NCI-H460 (cell line): ENCODE data around the gene CDCA4. TPM values are rescaled to one million over a fixed set of nuclear protein-coding genes. Genes with fewer than 3 reads are reported as not detected.

Source experiments
- DNase-seq: peaks from one replicate; pipeline ENCODE4 v3.0.0-alpha.2; 2016; ENCODE audit warnings: low read depth; ENCODE audit errors: extremely low read depth
- total RNA-seq: library from RNA; depleted of rRNA; stranded (reverse); fragments of >200 nt; shearing (Covaris generic); gene quantifications from 2 replicates; pipeline ENCODE4 v1.2.3, GENCODE V29; 2014

CDCA4 gene
- total RNA-seq, 1 experiment from 2014 or later: 56.1 TPM

GRCh38 chr14:104978746-104979691 is 41.9 kb downstream of the CDCA4 start:
- DNase-seq: no peak

- DNase-seq: peak; percentile 84
Observed at GRCh38 chr14:104977681-104978653, 42.9 kb downstream of the CDCA4 start, which contains the start of gene AHNAK2. AHNAK2 (minus strand) TSS chr14:104978374; CDS start chr14:104978237, 137 bp downstream.

GRCh38 chr14:104977008-104977680 is 43.7 kb downstream of the CDCA4 start:
- DNase-seq: peak; percentile 29

DNA sequence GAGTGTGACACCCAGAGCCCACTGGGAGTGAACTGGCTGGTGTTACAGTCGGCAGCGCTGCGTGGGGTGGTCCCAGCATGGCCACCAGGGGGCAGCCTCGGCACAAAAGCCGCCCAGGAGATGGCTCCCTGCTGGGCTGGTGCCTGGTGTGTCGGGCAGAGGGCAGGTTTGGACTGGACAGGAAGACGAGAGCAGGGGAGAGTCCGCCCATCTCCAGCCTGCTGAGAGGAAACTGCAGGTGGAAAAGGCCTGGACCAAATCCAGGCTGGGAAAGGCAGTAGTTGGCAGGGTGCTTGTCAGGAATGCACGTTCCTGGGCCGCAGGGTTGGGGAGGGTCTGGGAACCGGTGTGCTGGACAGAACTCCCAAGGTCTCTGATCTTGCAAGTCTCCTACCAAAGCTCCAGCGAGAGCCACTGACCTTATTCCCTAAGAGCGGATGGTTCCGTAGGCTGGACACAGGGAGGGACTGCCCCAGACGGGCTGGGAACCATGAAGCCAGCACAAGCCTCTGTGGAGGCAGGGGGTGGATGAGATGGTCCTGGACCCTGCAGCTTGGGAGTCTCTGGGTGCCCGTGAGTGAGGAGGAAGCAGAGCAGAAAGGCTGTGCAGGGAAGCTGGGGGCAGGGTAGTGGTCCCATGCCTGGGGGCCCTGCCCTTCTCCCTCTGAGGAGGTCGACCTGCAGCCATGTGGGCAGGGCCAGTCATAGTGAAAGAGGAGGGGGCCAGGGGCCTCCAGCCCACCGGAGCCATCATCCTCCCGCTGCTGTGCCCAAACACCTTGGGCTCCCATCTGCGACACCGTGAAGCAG is 44.5 kb downstream of the CDCA4 start:
- DNase-seq: peak; percentile 78

GRCh38 chr14:104975481-104976197 is 45.2 kb downstream of the CDCA4 start:
- no peak for DNase-seq

- no peak for DNase-seq
Observed at GRCh38 chr14:104974665-104975390, 46.1 kb downstream of the CDCA4 start.

DNA sequence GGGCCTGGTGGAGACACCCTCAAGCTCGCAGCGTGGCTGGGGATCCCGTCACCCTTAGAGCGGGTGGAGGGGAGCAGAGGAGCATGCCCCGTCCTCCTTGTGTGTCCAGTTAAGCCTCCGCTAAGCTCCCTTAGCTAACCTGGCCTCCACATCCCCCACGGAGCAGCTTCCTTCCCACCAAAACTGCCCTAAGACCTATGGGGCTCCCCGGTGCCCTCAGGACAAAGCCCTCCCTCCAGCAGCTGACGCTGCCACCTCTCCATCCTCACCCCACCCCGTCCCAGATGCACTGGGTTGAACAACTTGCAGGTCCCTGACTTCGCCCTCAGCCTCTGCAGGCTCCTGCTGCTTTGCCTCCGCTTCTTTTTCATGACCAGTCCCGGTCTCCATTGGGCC is 46.7 kb downstream of the CDCA4 start:
- DNase-seq: no peak

DNA sequence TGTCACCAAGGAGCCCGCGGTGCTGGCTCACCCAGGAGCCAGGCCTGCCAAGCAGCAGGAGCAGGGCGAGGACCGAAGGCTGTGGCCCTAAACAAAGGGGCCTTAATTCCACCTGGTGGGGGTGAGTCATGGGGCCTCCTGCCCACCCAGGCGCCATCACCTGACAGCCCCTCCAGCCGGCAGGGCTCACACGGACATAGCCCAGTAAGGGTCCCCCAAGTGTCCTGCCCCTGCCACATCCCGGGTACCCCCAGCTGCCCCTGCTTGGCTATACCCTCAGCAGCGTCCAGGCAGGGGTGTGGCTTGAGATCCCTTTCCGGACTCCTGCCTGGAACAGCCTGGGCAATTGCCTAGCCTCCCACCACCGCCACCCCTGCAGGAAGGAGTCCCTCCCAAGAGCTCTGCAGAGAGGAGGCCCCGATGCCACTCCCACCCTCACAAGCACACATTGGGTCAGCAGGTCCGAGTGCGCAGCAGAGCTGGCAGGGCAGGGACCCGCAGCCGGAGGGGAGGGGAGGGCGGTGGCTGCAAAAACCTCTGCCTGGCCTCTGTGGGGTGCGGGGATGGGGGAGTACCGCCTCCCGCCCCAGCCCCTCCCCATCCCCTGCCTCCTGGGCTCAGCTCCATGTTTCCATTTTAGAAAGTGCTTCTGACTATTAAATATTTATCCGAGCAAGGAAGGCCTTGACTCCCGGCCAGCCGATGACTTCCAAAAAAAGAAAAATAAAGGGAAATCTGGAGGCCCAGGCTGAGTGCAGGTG is 47.3 kb downstream of the CDCA4 start:
- DNase-seq: peak; percentile 83

- DNase-seq: peak; percentile 96
Observed at GRCh38 chr14:104973135-104973384, 47.8 kb downstream of the CDCA4 start.

DNA sequence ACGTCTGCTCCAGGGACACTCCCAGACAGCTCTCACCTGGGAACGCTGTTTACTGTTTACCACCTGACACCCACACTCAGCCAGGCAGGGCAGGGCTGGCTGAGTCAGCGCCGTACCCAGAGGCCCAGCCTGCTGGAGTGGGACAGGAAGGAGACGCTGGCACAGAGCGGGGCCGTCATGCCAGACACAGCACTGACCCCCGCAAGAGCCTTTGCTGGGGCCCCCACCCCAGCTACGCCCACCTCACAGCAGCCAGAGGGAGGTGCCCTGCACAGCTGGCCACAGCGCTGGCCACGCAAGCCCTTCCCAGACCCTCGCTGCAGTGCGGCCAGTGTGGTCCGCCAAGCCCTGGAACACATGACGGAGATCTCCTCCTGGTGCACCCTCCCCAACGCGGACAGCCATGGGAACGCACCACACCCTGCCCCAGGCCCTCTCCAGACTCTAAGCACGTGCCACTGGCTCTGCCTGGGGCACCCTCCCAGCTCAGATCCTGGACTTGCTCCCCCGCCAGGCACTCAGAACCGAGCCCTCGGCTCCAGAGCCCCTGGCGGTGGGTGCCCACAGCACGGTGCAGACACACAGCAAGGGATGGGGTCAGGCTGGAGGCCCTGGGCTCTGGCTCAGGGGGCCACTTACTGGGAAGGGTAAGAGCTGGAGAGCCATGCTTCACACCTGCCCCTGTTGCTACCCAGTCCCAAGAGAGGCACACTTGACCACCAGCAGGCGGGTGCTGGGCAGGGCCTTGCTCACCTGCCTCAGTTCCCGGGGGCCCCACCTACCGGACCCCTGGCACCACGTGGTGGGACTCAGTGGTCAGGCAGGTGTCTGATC is 48.4 kb downstream of the CDCA4 start:
- peak; percentile 61 for DNase-seq

GRCh38 chr14:104971447-104972240 is 49.2 kb downstream of the CDCA4 start:
- no peak for DNase-seq

GRCh38 chr14:104970231-104971068 is 50.4 kb downstream of the CDCA4 start:
- peak; percentile 75 for DNase-seq

DNA sequence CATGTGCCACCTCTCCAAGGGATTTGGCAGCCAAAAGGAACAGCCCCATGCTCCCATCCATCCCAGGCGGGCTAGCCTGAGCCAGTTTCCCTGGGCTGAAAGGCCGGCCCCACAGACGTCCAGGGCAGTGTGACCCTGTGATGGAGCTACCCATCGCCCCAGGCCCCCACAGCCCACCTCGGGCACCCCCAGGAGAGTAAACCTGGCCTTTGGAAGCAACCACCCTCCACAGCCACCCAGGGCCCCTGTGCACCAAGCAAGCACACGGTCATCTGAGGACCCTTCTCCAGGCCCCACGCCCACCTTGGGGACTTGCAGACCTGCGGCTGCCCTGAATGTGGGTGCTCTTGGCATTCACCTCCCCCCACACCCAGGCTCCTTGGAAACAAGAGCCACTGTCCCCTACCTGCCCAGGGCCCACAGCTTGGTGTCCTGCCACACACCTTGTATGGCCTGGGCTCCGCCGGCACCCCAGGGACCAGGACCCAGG is 51.1 kb downstream of the CDCA4 start:
- no peak for DNase-seq

DNA sequence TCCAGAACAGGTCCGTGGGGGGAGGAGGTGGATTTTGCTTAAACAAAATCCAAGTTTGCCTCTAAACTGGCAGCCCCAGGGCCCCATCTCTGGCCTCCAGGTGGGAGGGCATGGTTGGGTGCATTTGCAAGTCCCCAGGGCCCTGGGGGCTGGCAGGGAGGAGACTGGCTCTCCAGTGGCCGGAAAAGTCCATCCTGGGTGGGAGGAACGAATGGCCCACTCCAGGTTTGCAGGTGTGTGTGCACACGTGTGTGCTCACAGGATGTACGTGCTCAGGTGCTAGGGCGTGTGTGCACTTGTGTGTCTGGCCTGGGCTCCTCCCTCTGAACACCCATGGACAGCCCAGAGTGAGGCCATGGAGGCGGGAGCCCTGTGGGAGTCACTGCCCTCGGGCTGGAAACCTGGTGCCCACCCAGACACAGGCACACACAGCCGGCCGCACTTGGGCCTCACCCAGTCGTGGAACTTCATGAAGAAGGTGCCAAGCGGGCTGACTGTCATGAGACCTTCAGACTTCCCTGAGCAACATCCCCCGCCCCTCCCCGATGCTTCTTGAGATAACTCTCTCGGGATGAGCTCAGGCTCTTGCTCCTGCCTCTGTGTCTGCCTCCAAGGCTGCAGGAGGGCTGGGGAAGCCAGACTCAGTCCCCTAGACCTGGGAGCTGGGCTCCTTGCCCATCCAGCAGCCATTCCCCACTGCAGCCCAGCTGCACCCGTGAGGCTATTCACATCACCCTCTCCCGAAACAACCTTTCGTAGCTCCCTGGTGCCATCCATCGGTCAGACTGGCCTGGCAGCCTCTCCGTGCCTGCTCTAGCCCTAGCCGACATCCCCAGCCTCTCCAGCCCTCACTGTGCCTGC is 52.1 kb downstream of the CDCA4 start:
- DNase-seq: peak; percentile 47
